ENCODE data around the gene ZNF438. TPM values are rescaled to one million over a fixed set of nuclear protein-coding genes. Genes with fewer than 3 reads are reported as not detected.

Gene ZNF438
- total RNA-seq, 1 experiment from 2014 or later: 2.2 TPM

DNA sequence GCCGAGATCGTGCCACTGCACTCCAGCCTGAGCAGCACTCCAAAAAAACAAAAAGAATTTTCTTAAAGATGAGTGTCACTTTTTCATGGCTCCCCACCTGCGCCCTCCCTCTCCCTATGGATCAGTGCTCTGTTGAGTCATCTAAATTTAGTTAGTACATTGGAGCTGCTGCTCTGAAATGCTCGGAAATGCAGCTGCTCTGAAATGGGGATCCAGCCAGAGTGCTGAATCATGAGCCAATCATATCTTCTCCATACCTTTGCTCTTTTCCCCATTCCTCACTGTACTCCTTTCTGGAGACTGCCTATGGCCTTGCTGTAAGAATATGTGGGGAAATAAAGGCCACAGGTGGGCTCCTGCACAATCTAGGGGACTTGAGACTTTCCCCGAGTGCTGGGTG lies 188.8 kb downstream of the ZNF438 start:
- Histone ChIP-seq H3K36me3 (no peaks in the 10 kb centered on the region), H3K9me3 (replicated peaks) (0 out of 2 replicates have a peak, but pooled peaks cover under 1% of the 10 kb centered on the region), H3K4me3 (no peak overlapping the region), H3K27me3 (no peaks in the 10 kb centered on the region), H3K4me1 (peaks cover 17% of the 10 kb centered on the region), H3K27ac (no peak overlapping the region)
- DNase-seq: no peak

DNA sequence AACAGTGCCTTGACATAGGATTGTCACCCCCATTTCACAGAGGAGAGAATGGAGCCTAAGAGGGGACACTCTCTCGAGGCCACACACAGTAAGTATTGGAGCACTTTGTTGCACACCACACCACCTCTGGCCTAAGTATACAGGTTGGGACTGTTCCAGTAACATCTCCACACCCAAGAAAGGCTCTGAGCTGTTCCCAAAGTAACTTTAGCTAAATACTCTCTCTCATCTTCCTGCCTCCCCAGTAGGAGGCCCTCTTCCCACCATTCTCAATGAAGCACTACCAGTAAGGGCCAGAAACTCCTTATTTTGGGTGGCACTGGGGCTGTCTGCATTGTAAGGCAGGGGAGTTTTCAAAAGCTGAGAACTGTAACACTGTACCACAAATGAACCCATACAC lies 189.5 kb downstream of the ZNF438 start:
- Histone ChIP-seq H3K27ac (no peak overlapping the region), H3K4me1 (peaks cover 17% of the 10 kb centered on the region), H3K36me3 (no peaks in the 10 kb centered on the region), H3K4me3 (no peak overlapping the region), H3K9me3 (replicated peaks) (0 out of 2 replicates have a peak, but pooled peaks cover 8% of the 10 kb centered on the region), H3K27me3 (no peaks in the 10 kb centered on the region)
- no peak for DNase-seq

DNA sequence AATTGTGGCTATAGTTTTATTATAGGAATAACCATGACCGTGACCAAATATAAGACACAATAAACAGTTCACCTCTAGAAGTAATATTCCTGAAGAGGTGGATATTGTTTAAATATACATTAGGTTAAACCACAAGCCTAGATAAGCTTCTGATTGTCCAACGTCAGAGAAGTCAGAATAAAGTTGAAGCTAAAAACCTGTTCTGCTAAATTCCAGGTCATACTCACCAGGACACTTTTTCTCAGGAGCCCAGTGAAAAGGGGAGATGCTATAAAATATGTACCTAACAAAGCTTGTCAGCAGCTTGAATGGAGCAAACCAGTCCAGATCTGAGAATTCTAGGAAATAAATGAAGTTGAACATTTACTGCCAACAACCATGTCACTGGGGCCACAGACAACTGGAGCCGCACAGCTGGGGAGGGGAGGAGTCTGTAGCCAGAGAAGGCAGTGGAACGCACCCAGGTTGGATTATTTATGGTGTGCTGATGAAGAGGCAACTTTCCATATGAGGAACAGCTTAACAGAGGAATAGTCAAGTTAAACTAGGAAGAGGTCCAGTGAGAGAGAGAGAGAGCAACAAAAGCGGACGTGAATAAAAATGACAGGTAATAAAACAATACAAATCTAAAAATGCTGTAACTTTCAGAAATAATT lies 191.1 kb downstream of the ZNF438 start:
- H3K27ac ChIP-seq: peak overlapping the region; percentile 47
- no peaks in the 10 kb centered on the region for H3K27me3 ChIP-seq
- no peaks in the 10 kb centered on the region for H3K36me3 ChIP-seq
- no peak overlapping the region for H3K4me3 ChIP-seq
- 0 out of 2 replicates have a peak, but pooled peaks cover 9% of the 10 kb centered on the region for H3K9me3 ChIP-seq (replicated peaks)
- peak; percentile 68 to 78 for DNase-seq
- H3K4me1 ChIP-seq: peaks cover 22% of the 10 kb centered on the region

DNA sequence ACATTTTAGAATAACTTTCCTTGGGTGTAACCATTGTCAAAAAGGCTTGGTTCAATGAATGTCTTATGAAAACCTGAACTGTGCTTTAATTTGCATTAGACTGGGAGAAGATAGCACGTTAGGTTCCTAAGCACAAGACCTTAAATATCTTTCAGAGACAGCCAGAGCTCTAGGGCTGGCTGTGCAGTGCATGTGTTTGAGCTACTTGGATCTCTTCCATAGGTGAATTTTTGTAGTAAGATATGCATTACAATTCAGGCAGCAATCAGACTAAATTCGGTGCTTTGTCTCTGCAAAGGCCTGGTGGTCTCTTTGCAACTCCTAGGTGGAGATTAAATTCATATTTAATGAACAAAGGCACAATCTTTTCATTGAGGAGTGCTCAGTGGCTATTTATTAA lies 192.0 kb downstream of the ZNF438 start:
- DNase-seq: no peak
- no peak overlapping the region for H3K4me3 ChIP-seq
- H3K27me3 ChIP-seq: no peaks in the 10 kb centered on the region
- peak overlapping the region; percentile 47; the same call in 1 of the 2 replicates for H3K27ac ChIP-seq
- peaks cover 22% of the 10 kb centered on the region for H3K4me1 ChIP-seq
- H3K9me3 ChIP-seq (replicated peaks): 0 out of 2 replicates have a peak, but pooled peaks cover 9% of the 10 kb centered on the region
- no peaks in the 10 kb centered on the region for H3K36me3 ChIP-seq

DNA sequence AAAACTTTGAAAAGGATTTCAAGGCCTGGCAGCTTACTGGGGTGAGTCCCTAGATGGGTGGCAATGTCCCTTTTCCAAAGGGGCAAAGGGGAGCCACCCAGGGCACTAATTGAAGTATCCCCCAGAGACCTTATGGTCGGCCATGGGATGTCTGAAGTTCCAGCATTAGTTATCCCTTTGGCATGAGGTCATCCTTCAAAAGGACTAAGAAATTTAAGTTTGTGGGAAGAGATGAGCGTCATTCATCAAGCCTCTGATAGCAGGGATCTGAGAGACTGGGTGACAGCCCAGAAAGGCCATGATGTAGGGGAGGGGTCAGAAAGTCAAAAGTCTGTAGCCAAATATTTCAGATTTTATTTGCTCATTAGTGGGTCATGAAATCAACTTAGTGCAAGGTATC lies 195.3 kb downstream of the ZNF438 start:
- Histone ChIP-seq H3K27ac (no peak overlapping the region), H3K9me3 (replicated peaks) (peaks cover 17% of the 10 kb centered on the region; the same call in 1 of the 2 replicates), H3K36me3 (no peaks in the 10 kb centered on the region), H3K27me3 (no peaks in the 10 kb centered on the region), H3K4me1 (peaks cover 48% of the 10 kb centered on the region), H3K4me3 (no peak overlapping the region)
- DNase-seq: no peak

DNA sequence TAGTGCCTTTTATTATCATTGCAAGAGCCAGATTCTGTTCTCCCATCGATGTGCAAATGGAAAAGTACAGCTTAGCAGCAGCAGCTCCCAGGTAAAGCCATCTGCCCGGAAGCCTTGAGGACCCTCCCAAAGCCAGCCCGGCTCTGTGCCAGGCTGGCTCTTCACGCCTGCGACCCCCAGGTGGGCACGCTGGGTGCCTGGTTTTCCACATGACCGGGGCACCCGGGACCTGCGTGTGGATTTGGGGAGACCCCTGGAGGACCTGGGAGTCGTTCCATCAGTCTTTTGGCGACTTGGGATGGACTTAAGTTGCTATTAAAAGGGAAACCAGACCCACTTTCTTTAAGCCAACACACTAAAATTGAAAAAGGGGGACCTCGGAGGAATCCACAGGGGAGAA lies 196.5 kb downstream of the ZNF438 start:
- Histone ChIP-seq H3K27me3 (no peaks in the 10 kb centered on the region), H3K9me3 (replicated peaks) (peaks cover 17% of the 10 kb centered on the region; the same call in 1 of the 2 replicates), H3K4me1 (peaks cover 39% of the 10 kb centered on the region), H3K36me3 (no peaks in the 10 kb centered on the region), H3K27ac (no peak overlapping the region), H3K4me3 (no peak overlapping the region)
- no peak for DNase-seq

DNA sequence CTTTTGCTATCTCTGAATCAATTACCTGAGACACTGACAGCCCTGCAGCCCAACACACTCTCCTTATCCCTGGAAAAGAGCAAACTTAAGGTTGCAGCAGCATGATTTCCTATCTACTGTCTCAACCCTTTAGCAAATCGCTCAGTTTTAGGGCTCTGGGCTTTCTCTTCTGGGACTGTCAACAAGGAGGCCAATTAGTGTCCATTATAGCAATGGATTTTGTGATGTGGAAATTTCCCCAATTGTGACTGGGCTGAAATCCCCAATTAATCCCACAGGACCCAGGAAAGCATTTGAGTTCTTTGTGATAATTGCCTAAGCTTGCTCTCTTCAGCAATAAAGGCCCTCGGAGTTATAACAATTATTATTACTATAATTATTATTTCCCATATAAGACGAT lies 197.0 kb downstream of the ZNF438 start:
- no peak for DNase-seq
- Histone ChIP-seq H3K36me3 (no peaks in the 10 kb centered on the region), H3K27ac (no peak overlapping the region; the same call in 1 of the 2 replicates), H3K4me1 (peaks cover 34% of the 10 kb centered on the region), H3K27me3 (no peaks in the 10 kb centered on the region), H3K9me3 (replicated peaks) (peaks cover 17% of the 10 kb centered on the region; the same call in 1 of the 2 replicates), H3K4me3 (no peak overlapping the region)

DNA sequence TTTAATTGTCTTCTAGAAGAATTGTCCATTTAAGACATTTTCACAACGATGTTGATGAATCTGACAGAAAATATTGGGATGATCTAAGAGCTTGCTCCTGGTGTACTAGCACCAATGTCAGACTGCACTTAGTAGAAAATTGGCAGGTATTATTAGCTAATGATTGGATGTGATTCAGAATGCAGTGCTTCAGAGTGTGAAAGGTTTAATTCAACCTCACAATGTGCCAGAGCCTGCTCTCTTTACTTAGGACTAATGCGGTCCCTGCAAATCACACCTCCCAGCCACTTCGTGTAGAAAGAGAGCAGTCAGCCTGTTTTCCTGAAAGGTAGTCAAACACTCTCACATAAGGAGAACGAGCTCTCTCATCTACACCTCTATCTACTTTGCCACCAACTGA lies 197.5 kb downstream of the ZNF438 start:
- Histone ChIP-seq H3K36me3 (no peaks in the 10 kb centered on the region), H3K4me3 (no peak overlapping the region), H3K27ac (peak overlapping the region; percentile 83), H3K4me1 (peaks cover 33% of the 10 kb centered on the region), H3K27me3 (no peaks in the 10 kb centered on the region), H3K9me3 (replicated peaks) (peaks cover 17% of the 10 kb centered on the region; the same call in 1 of the 2 replicates)
- no peak for DNase-seq

DNA sequence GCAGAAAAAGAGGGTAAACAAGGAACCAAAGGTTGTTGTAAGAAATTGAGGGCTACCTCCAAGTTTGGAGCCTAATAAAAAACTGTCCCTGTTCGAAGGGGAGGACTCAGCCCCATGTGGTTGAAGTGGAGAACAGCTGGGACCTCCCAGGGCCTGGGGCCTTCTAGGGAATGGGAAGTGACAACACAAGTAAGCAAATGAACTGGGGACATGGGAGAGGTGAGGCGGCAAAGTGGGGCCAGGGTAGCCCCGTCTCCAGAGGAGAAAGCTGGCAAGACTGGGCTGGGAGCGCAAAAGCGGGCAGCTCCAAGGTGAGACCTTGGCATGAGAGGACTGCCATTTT lies 198.1 kb downstream of the ZNF438 start:
- H3K27ac ChIP-seq: peak overlapping the region; percentile 83
- no peak overlapping the region for H3K4me3 ChIP-seq
- H3K4me1 ChIP-seq: peaks cover 37% of the 10 kb centered on the region
- H3K9me3 ChIP-seq (replicated peaks): peaks cover 17% of the 10 kb centered on the region; the same call in 1 of the 2 replicates
- H3K27me3 ChIP-seq: no peaks in the 10 kb centered on the region
- H3K36me3 ChIP-seq: no peaks in the 10 kb centered on the region
- peak; percentile 81 to 85 for DNase-seq

DNA sequence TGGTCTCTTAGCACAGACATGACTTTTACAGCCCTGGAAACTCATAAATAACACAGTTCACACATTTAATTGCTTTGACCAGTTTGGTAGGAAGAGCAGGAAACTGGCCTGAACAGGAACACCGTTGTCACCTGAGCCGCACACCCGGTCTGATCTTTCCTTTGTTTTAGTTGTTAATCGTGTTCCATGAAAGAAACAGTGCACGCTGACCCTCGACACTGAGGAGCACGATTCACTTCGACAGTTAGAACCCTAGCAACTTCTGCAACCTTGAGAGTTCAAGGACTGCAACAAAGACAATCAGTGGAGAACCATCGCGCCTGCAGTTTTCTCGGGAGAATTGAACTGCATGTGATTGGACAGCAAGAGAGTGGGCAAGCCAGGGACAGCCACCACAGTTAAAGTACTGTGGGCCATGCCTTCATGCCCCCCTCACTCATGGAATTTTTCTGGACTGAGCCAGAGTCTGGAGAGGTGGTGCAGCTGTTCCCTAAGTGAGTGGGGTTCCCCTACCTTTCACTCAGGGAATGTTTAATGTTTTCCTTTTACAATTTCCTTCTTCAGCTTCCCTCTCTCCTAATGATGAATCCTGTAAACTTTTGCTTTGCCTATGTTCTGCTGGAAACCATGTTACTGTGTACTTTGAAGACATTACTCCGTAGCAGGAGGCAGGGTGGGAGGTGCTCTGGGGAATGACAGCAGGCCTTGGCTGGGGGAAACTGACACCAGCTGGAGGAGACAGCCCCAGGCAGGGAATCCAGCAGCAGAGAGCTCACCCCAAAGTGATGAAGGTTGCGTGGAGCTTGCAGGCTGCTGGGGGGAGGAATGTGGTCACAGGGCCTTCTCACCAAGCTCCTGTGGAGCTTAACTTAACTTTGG lies 198.7 kb downstream of the ZNF438 start:
- Histone ChIP-seq H3K27ac (peak overlapping the region; percentile 83), H3K9me3 (replicated peaks) (peaks cover 17% of the 10 kb centered on the region; the same call in 1 of the 2 replicates)
- DNase-seq: peak; percentile 75 to 81

DNA sequence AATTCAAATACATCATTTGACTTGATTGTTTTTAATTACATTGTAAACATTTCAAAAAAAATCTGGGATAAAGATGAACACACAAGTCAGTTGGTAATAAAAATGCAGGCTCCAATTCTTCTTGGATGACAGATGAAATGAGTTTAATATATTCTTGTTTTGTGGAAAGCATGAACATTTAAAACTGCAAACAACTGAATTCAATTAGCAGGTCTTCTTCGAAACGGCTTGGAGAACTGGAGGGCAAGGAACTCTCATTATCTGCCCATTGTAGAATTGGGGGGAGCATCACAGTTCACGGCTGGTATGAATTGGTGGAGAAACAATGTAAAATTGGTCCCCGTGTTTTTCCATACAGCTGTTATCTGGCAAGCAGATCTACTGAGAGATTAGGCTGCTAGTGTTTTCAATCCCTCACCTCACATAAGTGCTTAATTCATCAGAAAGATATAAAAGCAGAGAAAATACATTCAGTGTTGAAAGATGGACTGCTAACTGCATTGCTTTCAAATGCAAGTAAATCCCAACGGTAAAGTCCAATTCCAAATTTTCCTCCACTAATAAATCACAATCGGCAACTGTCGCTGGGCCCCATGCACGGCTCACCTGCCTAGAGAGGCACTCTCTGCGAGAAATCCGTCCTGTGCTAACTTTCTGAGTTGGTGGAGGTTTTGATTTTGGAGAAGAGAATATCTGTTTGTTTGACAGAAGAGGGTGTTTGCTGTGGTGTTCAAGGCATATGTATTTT lies 199.5 kb downstream of the ZNF438 start:
- H3K4me1 ChIP-seq: peaks cover 49% of the 10 kb centered on the region
- H3K9me3 ChIP-seq (replicated peaks): peaks cover 9% of the 10 kb centered on the region; the same call in 1 of the 2 replicates
- no peak for DNase-seq
- no peak overlapping the region for H3K4me3 ChIP-seq
- H3K36me3 ChIP-seq: no peaks in the 10 kb centered on the region
- H3K27me3 ChIP-seq: no peaks in the 10 kb centered on the region
- peak overlapping the region; percentile 83 for H3K27ac ChIP-seq

More for the DNA sequence above, 198.7 kb downstream of the ZNF438 start:
- Histone ChIP-seq H3K4me1 (peaks cover 41% of the 10 kb centered on the region), H3K27me3 (no peaks in the 10 kb centered on the region), H3K36me3 (no peaks in the 10 kb centered on the region), H3K4me3 (no peak overlapping the region)

DNA sequence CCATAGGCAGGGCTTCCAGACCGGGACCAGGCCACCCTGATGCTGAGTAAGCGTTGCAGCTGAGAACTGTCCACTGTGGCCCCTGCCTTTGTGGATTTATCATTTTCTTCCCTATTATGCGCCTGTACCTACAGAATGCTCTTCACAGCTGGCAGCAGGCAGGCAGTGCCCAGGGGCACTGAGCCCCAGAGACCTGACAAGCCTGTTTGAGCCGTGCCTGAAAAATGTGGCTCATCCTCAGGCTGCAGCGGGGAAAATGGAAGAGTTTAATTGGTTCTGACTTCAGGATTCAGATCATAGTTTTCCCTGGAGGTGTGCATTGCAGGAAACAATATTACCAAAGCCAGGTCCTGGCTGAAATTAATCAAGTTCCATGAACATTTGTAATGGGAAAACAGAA lies 200.2 kb downstream of the ZNF438 start:
- no peaks in the 10 kb centered on the region for H3K36me3 ChIP-seq
- peaks cover 8% of the 10 kb centered on the region; the same call in 1 of the 2 replicates for H3K9me3 ChIP-seq (replicated peaks)
- H3K4me1 ChIP-seq: peaks cover 52% of the 10 kb centered on the region
- no peak overlapping the region for H3K4me3 ChIP-seq
- H3K27ac ChIP-seq: no peak overlapping the region
- no peak for DNase-seq
- no peaks in the 10 kb centered on the region for H3K27me3 ChIP-seq

DNA sequence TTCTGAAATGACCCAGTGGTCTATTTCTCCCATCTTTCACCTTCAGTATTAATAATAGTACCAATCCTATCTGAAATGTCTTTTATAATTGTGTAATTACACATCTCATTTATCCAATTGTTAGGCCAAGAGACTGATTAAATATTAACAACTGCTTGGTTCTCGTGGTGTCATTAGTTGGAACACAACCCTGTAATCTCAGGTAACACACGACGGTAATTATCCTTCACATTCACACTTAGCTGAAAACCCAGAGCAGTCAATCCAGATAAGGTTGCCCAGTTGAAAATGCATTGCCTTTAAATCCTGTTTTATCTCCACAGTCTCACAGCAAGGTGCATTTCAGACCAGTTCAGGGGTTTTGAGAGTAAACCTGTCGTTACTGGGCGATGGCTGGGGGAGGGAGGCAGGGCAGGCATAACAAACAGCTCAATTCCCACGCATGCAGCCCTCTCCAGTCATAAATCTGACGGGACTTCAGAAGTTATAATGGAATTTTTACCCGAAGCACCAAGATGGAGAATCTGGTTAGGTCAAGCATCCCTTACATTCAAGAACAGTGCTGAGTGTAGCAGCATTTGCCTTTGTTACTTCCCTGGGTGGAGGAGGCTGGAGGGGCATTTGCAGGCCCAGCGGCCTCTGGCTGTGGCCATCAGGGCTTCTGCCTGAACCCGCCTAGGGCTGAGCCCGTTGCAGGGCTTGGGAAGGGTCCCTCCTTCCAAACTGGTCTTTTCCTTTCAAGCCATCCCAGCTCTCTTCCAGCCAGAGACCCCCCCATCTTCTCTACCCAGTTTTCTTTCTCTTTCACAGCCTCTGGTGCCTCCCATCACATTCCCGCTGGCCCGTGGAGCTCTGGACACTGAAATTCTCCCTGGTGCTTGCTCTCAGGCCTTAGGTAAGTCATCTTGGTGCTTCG lies 201.1 kb downstream of the ZNF438 start:
- H3K9me3 ChIP-seq (replicated peaks): peaks cover 8% of the 10 kb centered on the region; the same call in 1 of the 2 replicates
- H3K27me3 ChIP-seq: no peaks in the 10 kb centered on the region
- no peak overlapping the region for H3K4me3 ChIP-seq
- no peak overlapping the region for H3K27ac ChIP-seq
- DNase-seq: no peak
- peaks cover 50% of the 10 kb centered on the region for H3K4me1 ChIP-seq
- no peaks in the 10 kb centered on the region for H3K36me3 ChIP-seq

DNA sequence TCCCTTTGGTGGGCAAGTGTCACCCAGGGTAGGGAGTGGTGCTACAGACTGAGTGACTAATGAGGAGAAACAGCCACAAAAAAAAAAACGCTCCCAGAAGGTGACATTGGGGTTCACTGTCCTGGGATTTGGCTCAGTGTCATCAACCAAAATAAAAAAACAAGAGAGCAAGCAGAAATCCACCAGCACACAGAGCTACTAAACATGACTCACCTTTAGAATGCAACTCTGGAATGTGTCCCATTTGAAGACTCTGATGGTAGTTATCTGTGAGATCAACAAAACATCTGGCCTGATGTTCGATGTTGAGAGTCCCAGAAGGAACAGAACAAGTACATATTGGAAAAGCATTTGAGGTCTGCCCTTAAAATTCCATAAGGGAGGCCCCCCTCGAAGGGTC lies 201.8 kb downstream of the ZNF438 start:
- Histone ChIP-seq H3K4me3 (no peak overlapping the region), H3K36me3 (no peaks in the 10 kb centered on the region), H3K4me1 (peaks cover 50% of the 10 kb centered on the region), H3K27ac (no peak overlapping the region), H3K9me3 (replicated peaks) (peaks cover 8% of the 10 kb centered on the region; the same call in 1 of the 2 replicates), H3K27me3 (no peaks in the 10 kb centered on the region)
- DNase-seq: no peak

All from SJCRH30 (cell line).